ENCODE results near the gene LDLRAD2.

- TF ChIP-seq CTCF (conservative IDR thresholded peaks at IDR 0.05; ENCODE audit: low read depth, low read length) (no peak), RCOR1 (IDR thresholded peaks at IDR 0.05; ENCODE audit: insufficient replicate concordance, low read length) (no peak), POLR2A (IDR thresholded peaks at IDR 0.05; ENCODE audit: low read depth, low read length) (no peak), MXI1 (IDR thresholded peaks at IDR 0.05; ENCODE audit: borderline replicate concordance, low read depth, low read length) (no peak), CEBPB (IDR thresholded peaks at IDR 0.05; ENCODE audit: low read depth, low read length) (no peak), MAFK (IDR thresholded peaks at IDR 0.05; ENCODE audit: low read depth, low read length) (no peak)
Observed at GRCh38 chr1:21848524-21849174, 36.6 kb downstream of the LDLRAD2 start.

Data from IMR-90 (cell line).